ENCODE measurements around the gene SLC6A17.

GRCh38 chr1:110235181-110235833, 85.0 kb downstream of the SLC6A17 start:
- no peak for TF ChIP-seq POLR2A (IDR thresholded peaks at IDR 0.05)
- TF ChIP-seq, protein P1, sequence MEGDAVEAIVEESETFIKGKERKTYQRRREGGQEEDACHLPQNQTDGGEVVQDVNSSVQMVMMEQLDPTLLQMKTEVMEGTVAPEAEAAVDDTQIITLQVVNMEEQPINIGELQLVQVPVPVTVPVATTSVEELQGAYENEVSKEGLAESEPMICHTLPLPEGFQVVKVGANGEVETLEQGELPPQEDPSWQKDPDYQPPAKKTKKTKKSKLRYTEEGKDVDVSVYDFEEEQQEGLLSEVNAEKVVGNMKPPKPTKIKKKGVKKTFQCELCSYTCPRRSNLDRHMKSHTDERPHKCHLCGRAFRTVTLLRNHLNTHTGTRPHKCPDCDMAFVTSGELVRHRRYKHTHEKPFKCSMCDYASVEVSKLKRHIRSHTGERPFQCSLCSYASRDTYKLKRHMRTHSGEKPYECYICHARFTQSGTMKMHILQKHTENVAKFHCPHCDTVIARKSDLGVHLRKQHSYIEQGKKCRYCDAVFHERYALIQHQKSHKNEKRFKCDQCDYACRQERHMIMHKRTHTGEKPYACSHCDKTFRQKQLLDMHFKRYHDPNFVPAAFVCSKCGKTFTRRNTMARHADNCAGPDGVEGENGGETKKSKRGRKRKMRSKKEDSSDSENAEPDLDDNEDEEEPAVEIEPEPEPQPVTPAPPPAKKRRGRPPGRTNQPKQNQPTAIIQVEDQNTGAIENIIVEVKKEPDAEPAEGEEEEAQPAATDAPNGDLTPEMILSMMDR (IDR thresholded peaks at IDR 0.05): no peak
